Limb (tissue), 2 donors: Measurements from ENCODE around the gene IER5L.
"Not testable (repeated sequence)": the region's sequence is repeated elsewhere in the genome, so short reads cannot be mapped to it uniquely, and the experiment has no call there.

Experiments used
- DNase-seq, 2 donors: peaks; one replicate each; pipeline ENCODE4 v3.0.0-alpha.2; 2016; ENCODE audit errors: extremely low spot score in 2 of 2

The IER5L gene

GRCh38 chr9:129139233-129139992, 38.6 kb downstream of the IER5L start:
- peak; percentile 89 to 93 for DNase-seq

GRCh38 chr9:129138476-129139232, 39.4 kb downstream of the IER5L start:
- DNase-seq: peak in 1 of 2 donors; percentile 28

GRCh38 chr9:129138144-129138462, 40.0 kb downstream of the IER5L start:
- DNase-seq: no peak

- no peak for DNase-seq
Observed at GRCh38 chr9:129137292-129138143, 40.5 kb downstream of the IER5L start.

GRCh38 chr9:129136446-129137035, 41.5 kb downstream of the IER5L start:
- no peak for DNase-seq

- DNase-seq: no peak
Observed at GRCh38 chr9:129135476-129135875, 42.6 kb downstream of the IER5L start.

- DNase-seq: no peak
Observed at GRCh38 chr9:129133082-129133481, 45.0 kb downstream of the IER5L start.

- DNase-seq: peak; percentile 75 to 86
Observed at GRCh38 chr9:129131300-129132145, 46.5 kb downstream of the IER5L start.

- DNase-seq: no peak
Observed at GRCh38 chr9:129130791-129131190, 47.3 kb downstream of the IER5L start.

- DNase-seq: not testable (repeated sequence)
Observed at GRCh38 chr9:129130271-129130670, 47.8 kb downstream of the IER5L start.

- DNase-seq: no peak
Observed at GRCh38 chr9:129128689-129129088, 49.4 kb downstream of the IER5L start.

GRCh38 chr9:129126749-129127618, 51.1 kb downstream of the IER5L start:
- DNase-seq: no peak
